Activated CD4-positive, alpha-beta T cell treated with anti-CD3 and anti-CD28 coated beads for 24 hours (primary cell): ENCODE measurements around the gene CAPN6.

Experiments
- DNase-seq, 2 donors: peaks; one replicate each; pipeline ENCODE4 v3.0.0-alpha.2; 2020; ENCODE audit warnings: low read depth in 2 of 2

CAPN6 gene

GRCh38 chrX:111200327-111200726 is 70.0 kb downstream of the CAPN6 start:
- DNase-seq, result no peak

DNA sequence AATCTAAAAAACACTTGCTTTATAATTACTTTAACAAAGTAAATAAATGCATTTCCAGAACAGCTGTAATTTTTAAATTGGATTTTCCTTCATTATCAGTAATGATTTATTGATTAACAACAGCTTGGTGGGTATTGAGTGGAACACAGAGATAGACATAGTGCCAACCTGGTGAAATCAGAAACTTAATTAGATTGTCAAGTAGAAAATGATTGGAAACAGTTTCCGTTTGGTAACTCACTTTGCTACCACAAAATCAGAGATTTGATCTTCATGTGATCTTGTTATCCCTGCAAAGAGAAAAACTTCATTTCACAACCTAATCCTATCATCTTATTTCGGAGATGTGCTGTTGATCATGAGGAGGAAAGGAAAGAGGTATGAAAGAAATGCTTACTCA is 70.8 kb downstream of the CAPN6 start:
- DNase-seq, result no peak
